Fibroblast of lung (primary cell): ENCODE results near the gene RPS15.

Source experiments
- EZH2 ChIP-seq: IDR thresholded peaks from 2 replicates; pipeline ENCODE4 v1.5.1; 2012; ENCODE audit warnings: low read length, control low read depth, mild to moderate bottlenecking; ENCODE audit errors: missing control alignments
- TF ChIP-seq, protein P1 (sequence below), 2 donors: IDR thresholded peaks in 1 of 2; conservative IDR thresholded peaks in 1 of 2; 1 replicate in 1 of 2; 2 replicates in 1 of 2; pipeline ENCODE4 v1.5.1; 2011 to 2012; ENCODE audit warnings: low read length in 2 of 2, control low read depth in 1 of 2, inconsistent platforms in 1 of 2, low read depth in 1 of 2, mild to moderate bottlenecking in 1 of 2

DNA sequence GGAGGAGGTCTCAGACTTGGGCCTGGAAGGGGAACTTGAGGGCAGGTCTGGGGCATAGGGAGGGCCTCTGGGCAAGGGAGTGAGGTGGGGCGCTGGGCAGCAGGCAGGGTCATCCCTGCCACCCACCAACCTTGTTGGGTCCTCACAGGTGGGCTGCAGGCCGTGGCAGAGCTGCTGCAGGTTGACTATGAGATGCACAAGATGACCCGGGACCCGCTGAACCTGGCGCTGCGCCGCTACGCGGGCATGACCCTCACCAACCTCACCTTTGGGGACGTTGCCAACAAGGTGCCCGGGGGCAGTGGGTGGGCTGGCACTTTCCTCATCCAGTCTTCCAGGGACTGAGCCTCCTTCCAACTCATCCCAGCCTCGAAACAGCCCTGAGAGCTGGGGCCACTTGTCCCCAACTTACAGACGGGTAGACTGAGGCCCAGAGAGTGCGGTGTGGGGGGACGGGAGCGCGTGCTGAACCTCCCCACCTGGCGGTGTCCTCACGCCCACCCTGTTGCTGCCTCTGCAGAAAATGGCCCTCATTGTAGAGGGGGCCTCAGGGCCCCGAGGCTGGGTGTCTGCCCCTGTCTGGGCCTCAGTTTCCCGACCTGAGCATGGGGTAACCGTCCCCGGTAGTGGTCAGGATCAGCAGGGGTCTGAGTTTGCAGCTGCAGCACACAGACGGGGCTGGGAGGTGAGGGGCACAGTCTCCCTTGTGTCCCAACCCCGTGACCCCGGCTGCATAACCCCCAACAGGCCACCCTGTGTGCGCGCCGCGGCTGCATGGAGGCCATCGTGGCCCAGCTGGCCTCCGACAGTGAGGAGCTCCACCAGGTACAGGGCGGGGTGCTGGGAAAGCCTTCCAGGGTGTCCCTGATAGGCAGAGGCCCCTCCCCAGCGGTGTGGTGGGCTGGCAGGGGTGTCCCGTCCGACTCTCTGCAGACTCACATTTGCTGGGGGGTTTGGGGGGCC is 22.1 kb downstream of the RPS15 start:
- TF ChIP-seq, protein P1, sequence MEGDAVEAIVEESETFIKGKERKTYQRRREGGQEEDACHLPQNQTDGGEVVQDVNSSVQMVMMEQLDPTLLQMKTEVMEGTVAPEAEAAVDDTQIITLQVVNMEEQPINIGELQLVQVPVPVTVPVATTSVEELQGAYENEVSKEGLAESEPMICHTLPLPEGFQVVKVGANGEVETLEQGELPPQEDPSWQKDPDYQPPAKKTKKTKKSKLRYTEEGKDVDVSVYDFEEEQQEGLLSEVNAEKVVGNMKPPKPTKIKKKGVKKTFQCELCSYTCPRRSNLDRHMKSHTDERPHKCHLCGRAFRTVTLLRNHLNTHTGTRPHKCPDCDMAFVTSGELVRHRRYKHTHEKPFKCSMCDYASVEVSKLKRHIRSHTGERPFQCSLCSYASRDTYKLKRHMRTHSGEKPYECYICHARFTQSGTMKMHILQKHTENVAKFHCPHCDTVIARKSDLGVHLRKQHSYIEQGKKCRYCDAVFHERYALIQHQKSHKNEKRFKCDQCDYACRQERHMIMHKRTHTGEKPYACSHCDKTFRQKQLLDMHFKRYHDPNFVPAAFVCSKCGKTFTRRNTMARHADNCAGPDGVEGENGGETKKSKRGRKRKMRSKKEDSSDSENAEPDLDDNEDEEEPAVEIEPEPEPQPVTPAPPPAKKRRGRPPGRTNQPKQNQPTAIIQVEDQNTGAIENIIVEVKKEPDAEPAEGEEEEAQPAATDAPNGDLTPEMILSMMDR (conservative IDR thresholded peaks at IDR 0.05 in 1 of 2, IDR thresholded peaks at IDR 0.05 in 1 of 2; ENCODE audit: low read depth in 1 of 2, low read length in 2 of 2), result no peak
- no peak for TF ChIP-seq EZH2
